NCI-H1436 (cell line): ENCODE measurements around the gene LPA.

Experiments
- DNase-seq: peaks from one replicate; lab custom pipeline; 2025; lab: John Stamatoyannopoulos, UW

The LPA gene

DNA sequence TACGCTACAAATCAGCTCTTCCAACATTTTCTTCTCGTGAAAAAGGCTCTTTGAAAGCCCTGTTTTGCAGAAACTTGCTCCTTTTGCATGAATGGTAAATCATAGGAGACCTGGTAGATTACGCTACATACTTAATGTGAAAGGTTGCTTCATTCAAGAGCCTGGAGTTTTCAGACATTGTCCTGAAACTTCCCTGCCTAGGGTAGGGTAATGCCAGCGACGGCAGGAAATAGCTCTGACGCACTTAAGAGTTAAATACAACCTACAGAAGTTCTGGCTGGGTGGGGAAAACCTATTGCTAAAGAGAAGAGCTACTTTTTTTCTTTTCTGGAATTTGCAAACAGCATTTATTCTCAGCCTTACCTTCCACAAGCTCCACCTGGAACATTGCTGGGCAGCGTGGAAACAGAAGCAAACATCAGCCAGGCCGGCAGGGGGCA is 144.5 kb downstream of the LPA start:
- DNase-seq = no peak

DNA sequence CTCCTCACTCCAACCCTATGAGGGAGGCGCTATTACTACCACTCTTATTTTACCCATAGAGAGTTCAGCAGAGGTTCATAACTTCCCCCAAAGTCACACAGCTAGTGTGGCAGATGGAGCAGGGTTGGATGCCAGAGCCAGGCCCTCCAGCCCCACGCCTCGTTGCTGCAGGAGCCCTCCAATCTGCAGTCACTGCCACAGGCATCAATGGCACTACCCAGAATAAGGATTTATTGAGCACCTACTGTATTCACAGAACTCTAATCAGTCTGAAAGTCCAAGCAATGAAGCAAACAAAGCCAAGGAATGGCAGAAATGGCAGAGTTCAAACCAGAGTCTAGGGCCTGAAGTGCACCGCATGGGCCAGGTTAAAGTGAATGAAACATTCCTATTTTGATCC is 144.9 kb downstream of the LPA start:
- no peak for DNase-seq

GRCh38 chr6:160513836-160514235 is 150.2 kb downstream of the LPA start:
- DNase-seq = no peak

- DNase-seq = no peak
These were observed 153.0 kb downstream of the LPA start for GRCh38 chr6:160510976-160511617.

GRCh38 chr6:160510199-160510598 is 153.9 kb downstream of the LPA start:
- no peak for DNase-seq

- DNase-seq = no peak
These were observed 154.5 kb downstream of the LPA start for GRCh38 chr6:160509610-160510009.

DNA sequence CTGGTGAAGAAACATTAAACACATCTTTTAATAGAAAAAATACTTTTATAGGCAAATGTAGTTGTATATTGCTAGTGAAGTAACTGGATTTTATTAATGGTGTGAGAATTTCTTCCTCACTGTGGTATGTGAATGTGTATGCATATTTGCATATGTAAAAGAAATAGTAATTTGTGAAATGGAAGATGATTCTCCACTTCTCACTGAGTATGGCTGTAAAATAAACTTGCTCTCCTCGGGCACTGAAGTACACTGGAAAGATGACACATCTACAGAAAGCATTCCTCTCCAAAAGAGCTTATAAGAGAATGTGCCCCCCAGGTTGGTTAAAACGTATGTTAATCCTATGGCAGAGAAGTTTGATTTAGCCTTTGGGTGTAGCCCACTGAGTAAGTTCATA is 155.5 kb downstream of the LPA start:
- DNase-seq = no peak

DNA sequence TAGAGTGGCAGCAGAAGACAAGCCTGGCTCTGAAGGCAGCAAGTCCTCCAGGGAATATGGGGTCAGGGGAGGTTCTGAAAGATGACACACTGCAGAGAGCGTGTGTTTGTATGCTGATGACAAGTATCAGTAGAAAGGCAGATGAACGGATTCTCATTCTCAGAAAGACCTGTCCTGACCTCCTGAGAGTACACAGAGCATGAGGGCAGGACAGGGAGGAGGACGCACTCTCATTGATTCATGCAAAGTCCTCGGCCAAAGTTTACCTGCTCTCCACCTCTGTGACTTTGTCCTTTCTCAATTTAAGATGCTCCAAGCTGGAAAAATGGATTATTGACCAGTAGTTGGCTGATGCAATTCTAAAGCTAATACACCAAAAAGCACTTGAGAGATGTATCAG is 156.7 kb downstream of the LPA start:
- DNase-seq = no peak

DNA sequence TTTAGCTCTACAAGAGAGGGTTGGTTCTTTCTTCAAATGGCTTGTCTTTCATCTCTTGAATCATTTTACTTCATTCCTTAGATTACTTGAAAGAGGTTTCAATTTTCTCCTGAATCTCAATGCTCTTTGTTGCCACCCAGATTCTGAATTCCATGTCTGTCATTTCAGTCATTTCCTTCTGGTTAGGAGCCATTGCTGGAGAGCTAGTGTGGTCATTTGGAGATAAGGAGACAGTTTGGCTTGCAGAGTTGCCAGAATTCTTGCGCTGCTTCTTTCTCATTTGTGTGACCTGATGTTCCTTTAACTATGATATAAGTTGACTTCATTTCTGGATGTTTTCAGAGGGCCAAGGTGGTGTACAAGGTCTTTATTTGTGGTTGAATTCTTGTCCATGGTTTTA is 158.1 kb downstream of the LPA start:
- DNase-seq = no peak

GRCh38 chr6:160500639-160501038 is 163.4 kb downstream of the LPA start:
- no peak for DNase-seq

DNA sequence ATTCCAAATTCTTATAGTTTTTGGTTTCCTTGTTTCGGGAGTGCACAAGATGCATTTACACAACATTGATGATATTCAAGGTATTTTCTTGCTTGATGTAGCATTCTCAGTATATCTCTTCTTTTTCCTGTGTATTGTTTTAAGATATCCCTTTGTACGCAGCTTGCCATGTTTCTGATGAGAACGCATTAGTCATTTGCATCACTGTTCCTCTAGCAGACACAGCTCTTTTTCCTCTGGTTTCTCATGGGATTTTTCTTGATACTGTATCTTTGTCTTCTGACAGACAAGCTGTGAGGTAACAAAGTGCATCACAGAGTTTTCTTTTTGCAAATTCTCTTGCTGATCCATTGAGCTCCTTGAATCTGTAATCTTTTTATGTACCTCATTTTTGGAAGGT is 169.5 kb downstream of the LPA start:
- DNase-seq = no peak

GRCh38 chr6:160489091-160489490 is 175.0 kb downstream of the LPA start:
- DNase-seq = no peak

GRCh38 chr6:160487116-160487515 is 177.0 kb downstream of the LPA start:
- no peak for DNase-seq
